ENCODE data around the gene RAB36.

Gene RAB36

GRCh38 chr22:23144932-23145877 is at the start of gene RAB36:
Gene RAB36, plus strand, starts transcription at chr22:23145477. Its CDS starts 1,140 bp downstream, at chr22:23146617.
- no peak for DNase-seq

GRCh38 chr22:23095733-23096342 is 49.4 kb upstream of the RAB36 start:
- no peak for DNase-seq

DNA sequence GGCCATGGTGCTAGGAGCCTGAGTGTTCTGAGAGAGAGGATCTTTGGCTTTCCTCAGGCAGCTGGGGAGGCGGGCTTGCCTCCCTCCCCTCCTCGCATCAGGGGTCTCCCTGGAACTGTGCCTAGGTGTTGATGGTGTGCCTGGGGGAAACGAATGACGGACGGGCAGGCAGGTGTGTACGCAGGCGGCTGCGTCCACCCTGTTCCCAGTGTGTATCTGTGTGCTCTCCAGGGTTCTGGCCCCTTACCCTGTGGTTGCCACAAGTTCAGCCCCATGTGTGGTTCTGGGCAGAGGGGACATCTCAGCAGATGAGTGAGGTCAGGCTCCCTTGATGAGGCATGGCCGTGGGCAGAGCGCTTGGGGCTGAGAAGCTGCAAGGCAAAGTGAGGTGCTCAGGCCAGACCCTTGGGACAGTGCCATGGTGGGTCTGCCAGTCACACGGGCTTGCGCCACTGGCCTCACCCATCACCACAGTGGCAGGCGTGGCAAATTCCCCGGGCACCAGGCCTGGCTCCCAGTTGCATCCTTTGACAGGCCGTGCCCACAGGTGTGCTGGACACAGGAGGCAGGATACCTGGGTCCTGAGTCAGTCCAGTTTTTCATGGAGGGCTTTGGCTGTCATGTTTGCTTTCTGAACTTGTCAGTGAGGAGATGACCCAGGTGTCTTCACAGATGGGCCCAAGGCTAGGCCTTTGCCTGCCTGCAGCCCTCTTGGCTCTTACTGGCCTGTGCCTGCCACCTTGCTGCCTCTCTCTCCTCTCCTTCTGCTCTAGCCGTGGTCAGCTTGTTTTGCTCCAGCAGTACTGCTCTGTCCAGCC is 47.7 kb upstream of the RAB36 start:
- no peak for DNase-seq

- no peak for DNase-seq
These were observed 47.0 kb upstream of the RAB36 start for GRCh38 chr22:23098230-23098705.

- DNase-seq = no peak
These were observed 46.4 kb upstream of the RAB36 start for GRCh38 chr22:23098718-23099530.

DNA sequence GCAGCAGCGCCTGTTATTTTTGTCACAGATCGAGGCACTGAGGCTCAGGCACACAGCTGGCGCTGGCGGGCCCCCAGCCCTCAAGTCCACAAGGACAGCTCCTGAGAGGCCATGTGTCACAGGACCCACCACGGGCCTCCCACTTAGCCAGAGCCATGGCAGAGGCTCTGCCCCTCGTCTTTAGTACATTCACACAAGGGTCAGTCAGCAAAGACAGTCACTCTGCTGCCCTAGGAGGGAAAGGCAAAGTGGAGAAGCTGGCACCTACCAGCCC is 45.8 kb upstream of the RAB36 start:
- no peak for DNase-seq

DNA sequence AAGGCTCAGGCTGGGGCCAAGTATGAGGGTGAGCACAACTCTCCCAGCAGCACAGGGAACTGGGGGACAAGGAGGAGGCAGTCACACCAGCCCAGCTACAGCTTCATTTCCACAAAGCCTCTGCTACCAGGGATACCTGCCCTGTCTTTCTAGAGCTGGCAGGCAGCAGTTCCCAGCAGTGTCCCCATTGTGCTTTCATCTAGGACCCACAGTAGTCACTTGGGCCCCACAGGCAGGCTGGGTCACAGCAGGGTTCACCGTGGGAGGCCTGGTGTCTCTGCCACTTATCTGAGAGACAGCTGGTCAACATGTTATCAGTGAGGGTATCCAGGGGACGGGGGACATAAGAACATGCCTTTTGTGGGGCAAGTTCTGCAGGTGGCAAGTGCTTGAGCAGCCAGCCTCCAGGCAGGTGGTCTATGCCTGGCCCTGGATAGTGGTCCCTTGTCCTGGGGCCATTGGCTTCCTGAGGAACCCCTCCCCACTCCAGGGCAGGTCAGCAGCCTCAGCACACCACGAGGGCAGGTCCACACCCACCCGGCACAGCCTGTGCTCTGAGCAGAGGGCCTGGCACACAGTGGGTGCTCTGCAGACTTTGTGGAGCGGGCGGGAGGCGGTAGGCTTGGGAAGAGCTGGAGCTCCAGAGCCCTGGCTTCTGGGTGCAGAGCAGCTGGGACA is 45.0 kb upstream of the RAB36 start:
- no peak for DNase-seq

DNA sequence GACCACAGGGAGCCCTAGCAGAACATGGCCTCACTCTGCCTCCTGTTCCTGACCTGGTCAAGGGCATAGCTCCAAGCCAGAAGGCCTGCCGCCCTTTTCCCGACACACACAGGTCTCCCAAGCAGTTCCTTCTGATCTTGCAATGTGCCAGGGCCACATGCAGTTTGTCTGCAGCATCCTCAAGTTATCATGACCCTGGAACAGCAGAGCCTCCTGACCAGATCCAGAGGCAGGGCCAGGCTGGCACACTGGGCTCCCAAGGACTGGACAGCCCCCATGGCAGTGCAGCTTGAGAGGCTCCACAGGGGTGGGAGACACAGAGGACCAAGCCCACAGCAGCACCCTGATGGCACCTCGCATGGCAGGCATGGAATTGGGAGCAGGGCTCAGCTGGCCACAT is 43.8 kb upstream of the RAB36 start:
- no peak for DNase-seq

DNA sequence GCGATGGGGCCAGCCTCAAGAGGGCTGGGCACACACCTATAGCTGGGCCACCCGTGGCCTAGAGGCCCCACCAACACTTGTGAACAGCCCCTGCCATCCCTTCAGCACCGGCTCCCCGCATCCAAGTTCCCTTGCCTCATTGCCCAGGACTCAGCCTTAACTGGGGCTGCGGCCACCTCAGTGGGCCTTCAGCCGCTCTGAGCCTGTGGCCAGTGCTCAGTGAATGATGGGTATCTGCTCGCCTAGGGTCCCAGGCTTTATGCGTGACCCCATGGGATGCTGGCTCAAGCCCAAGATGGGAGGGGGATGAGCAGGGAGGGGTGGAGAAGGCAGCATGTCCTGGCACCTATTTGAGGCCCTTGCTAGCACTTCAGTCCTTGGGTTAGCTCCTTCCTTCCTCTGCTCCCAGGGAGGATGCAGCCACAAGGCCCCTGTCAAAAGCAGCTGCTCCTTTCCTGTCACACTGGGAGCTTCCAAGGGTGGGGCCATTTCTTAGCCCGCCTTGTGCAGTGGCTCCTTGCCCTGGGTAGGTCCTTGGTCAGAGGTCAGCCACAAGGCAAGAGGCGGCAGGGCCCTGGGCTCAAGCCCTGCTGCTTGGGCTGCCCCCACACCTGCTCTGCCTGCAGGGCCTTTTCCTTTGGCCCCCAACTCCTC is 43.1 kb upstream of the RAB36 start:
- DNase-seq = no peak

- no peak for DNase-seq
These were observed 42.5 kb upstream of the RAB36 start for GRCh38 chr22:23102776-23103175.

- no peak for DNase-seq
These were observed 41.9 kb upstream of the RAB36 start for GRCh38 chr22:23103199-23103954.

GRCh38 chr22:23104187-23104971 is 40.9 kb upstream of the RAB36 start:
- DNase-seq = no peak

DNA sequence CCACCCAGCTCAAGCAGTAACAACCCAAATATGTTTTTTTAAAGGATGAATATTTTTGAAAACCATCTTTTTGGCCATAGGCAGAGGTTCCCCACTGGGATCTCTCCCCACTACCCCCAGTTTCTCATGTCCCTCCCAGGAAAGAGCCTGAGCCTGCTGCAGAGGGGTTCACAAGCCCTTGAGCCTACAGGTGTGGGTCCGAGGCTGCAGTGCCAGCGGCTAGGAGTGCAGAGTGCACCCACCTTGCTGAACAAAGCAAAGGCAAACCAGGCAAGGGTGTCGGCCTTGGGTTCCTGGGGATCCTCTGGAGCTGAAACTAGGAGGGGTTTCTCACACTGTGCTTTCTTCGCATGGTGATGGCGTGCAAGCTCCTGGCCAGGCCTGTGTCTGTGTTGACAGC is 40.0 kb upstream of the RAB36 start:
- no peak for DNase-seq

DNA sequence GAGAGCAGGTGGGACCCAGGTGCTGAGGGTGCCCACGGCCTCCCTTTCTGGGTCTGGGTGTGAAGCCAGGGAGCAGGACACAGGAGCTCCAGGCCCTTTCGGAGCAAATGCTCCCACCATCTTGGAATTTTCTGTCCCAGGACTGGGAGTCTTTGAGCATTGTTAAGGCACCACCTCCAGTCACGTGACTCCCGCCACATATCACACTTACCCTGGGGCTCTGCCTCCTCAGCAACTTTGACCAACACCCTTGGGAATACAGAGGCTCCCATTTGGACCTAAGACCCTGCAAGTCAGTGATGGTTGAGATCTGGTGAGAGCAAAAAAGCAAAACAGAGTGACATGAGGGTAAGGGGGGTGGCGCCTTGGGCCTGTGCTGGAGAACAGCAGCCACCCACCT is 39.4 kb upstream of the RAB36 start:
- DNase-seq = no peak

DNA sequence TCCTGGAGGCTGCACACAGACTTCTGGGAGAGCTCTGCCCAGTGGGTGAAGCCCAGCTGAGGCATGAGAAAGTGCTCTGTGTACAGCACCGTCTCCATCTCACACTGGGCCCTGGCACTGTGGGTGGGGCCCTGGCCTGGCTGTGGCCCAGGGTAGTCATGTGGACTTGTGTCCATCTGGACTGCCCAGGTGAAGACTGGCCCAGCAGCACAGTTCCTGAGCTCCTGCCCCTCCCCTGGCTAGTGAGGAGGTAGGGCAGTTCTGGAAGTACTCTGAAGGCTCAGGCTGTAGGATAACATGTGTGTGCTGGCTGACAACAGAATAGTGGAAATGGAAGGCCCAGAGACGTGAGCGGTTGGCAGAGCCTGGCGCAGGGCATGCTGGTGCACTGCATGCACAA is 38.9 kb upstream of the RAB36 start:
- DNase-seq = no peak

DNA sequence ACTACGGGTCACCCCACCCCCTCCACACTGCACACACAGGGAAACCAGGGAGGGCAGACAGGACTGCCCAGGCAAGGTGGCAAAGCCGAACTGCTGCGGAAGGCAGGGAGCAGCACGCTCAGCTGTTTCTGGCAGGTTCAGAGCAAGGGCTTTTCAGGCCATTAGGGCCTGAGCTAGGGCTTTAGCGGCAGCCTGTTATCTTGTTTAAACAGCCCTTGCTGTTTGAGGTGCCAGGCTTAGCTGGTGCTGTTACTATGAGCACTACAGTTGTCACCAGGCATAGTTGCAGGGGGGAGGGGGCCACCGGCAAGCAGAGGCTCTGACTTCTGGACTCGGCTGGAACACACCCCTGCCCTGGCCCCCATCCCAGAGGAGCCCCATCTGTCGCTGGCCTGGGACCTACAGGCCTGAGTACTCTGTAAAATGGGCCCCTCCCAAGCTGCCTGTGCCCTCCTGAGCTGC is 38.3 kb upstream of the RAB36 start:
- peak; percentile 70 for DNase-seq

- no peak for DNase-seq
These were observed 37.6 kb upstream of the RAB36 start for GRCh38 chr22:23107487-23108248.

DNA sequence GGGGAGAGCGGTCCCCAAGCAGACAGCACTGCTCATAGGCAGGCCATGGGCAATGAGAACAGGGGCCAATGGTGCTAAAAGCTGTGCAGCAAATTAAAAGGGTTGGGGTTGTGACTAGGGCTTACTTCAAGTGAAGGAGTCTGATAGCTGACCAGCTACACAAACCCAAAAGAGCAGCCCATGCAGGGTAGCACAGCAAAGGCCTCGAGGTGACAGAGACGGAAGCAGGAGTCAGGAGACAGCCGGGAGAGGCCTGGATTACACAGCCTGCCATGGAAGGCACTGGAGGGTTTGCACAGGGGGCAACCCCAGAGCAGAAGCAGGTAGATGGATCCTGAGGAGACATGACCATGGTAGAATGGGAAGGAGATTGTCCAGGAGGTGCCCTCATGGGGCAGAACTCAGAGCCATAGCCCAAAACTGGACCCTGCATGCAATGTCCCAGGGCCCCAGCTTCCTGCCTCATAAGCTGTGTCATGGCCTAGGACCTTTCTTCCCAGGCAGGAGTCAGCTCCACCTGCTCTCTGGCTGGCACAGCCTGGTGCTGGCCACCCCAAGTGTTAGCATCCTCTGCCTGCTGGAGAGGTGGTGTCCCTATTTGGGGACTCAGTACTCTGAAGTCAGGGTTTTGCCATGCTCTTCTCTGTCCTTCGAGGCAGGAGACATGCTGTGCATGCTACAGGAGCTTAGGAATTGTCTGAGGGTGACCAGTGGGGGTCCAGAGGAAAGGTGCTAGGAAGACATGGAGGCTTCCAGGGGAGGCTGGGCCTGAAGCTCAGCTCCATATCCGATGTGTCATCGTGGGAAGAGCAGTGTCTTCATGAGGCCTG is 36.8 kb upstream of the RAB36 start:
- DNase-seq = no peak

All from NCI-H446 treated with DMSO at 0.1 percent for 48 hours (cell line).